Endothelial cell of umbilical vein (primary cell): ENCODE measurements around the gene WWC1. TPM values are rescaled to one million over a fixed set of nuclear protein-coding genes. Genes with fewer than 3 reads are reported as not detected.

Experiments used
- BruUV-seq: library from RNA; stranded (reverse); fragments of 400-500 nt; replicated peaks from 2 replicates; lab custom pipeline; 2021; lab: Mats Ljungman, UMichigan
- CTCF ChIA-PET: fragments of 300-600, 350-600 bp; sonication (Branson Sonifier 250); formaldehyde crosslinking; loops from one replicate; lab custom pipeline; 2021; ENCODE audit warnings: antibody characterized with exemption, inconsistent platforms; lab: Charles Lee
- POLR2A ChIA-PET: fragments of 300-600, 350-600 bp; sonication (Branson Sonifier 250); formaldehyde crosslinking; loops from one replicate; lab custom pipeline; 2021; ENCODE audit warnings: antibody characterized with exemption, inconsistent platforms; lab: Charles Lee
- DNase-seq: peaks from one replicate; pipeline ENCODE4 v3.0.0-alpha.2; 2011; ENCODE audit warnings: low read depth, low spot score
- FAIRE-seq: peaks from 2 replicates; lab custom pipeline; 2011; peaks lifted over from hg19 to GRCh38; lab: Jason Lieb, UNC
- H2AFZ ChIP-seq: 2 replicates; pipeline ENCODE4 v1.6.0; 2012; ENCODE audit warnings: low read depth, low read length, control low read depth, inconsistent platforms
- H3K27ac ChIP-seq: 2 replicates; pipeline ENCODE4 v1.5.1; 2011; ENCODE audit warnings: low read depth, mild to moderate bottlenecking, control low read depth, low read length, moderate library complexity; ENCODE audit not compliant: insufficient read depth
- H3K27me3 ChIP-seq, 2 experiments: 2 replicates each; pipeline versions ENCODE4 v1.6.0 to v1.6.1; 2011; ENCODE audit warnings: low read length in 2 of 2, mixed read lengths in 1 of 2; ENCODE audit not compliant: control insufficient read depth in 2 of 2, insufficient read depth in 2 of 2
- H3K36me3 ChIP-seq, 2 experiments: 2 replicates in 1 of 2; 3 replicates in 1 of 2; pipeline ENCODE4 v1.5.1; 2011; ENCODE audit warnings: low read length in 2 of 2, mild to moderate bottlenecking in 1 of 2, moderate library complexity in 1 of 2; ENCODE audit not compliant: control insufficient read depth in 2 of 2, insufficient read depth in 2 of 2; ENCODE audit errors: extremely low read depth in 1 of 2
- H3K4me1 ChIP-seq: 3 replicates; pipeline ENCODE4 v1.5.1; 2011; ENCODE audit warnings: mild to moderate bottlenecking, low read length; ENCODE audit not compliant: control insufficient read depth, insufficient read depth; ENCODE audit errors: extremely low read depth
- H3K4me2 ChIP-seq: 2 replicates; pipeline ENCODE4 v1.6.1; 2011; ENCODE audit warnings: low read length, control low read depth, mixed read lengths; ENCODE audit not compliant: insufficient read depth
- H3K4me3 ChIP-seq, 3 experiments: fragments of 200-600 bp in 1 of 3; sonication (generic), shearing (Covaris generic) in 1 of 3; replicated peaks in 1 of 3; 2 replicates each; pipeline ENCODE4 v1.5.1; 2011 to 2016; ENCODE audit warnings: control low read depth in 3 of 3, low read length in 3 of 3, mild to moderate bottlenecking in 2 of 3, inconsistent platforms in 1 of 3, low read depth in 1 of 3, moderate library complexity in 1 of 3; ENCODE audit not compliant: insufficient read depth in 1 of 3
- H3K79me2 ChIP-seq: 2 replicates; pipeline ENCODE4 v1.6.0; 2012; ENCODE audit warnings: low read length, inconsistent platforms; ENCODE audit not compliant: control insufficient read depth, insufficient read depth
- H3K9ac ChIP-seq: replicated peaks from 2 replicates; pipeline ENCODE3; 2011; ENCODE audit warnings: low read length, control low read depth; ENCODE audit not compliant: insufficient read depth; ENCODE audit errors: extremely low read depth
- H3K9me1 ChIP-seq: replicated peaks from 3 replicates; pipeline ENCODE4 v1.6.0; 2011; ENCODE audit warnings: mild to moderate bottlenecking, low read length; ENCODE audit not compliant: control insufficient read depth, insufficient read depth; ENCODE audit errors: extremely low read depth
- H3K9me3 ChIP-seq: replicated peaks from 2 replicates; pipeline ENCODE4 v1.5.1; 2012; ENCODE audit warnings: low read length, inconsistent platforms; ENCODE audit not compliant: control insufficient read depth, insufficient read depth
- H4K20me1 ChIP-seq: replicated peaks from 2 replicates; pipeline ENCODE3; 2011; ENCODE audit warnings: mild to moderate bottlenecking, low read length; ENCODE audit not compliant: control insufficient read depth, insufficient read depth; ENCODE audit errors: extremely low read depth
- EZH2 ChIP-seq: IDR thresholded peaks from 2 replicates; pipeline ENCODE4 v1.6.1; 2012; ENCODE audit warnings: borderline replicate concordance, low read depth, mild to moderate bottlenecking, moderate library complexity, low read length, inconsistent platforms; ENCODE audit not compliant: severe bottlenecking
- FOS ChIP-seq: IDR thresholded peaks from 2 replicates; pipeline ENCODE4 v1.6.1; 2011; ENCODE audit warnings: mild to moderate bottlenecking, low read length, moderate library complexity, borderline replicate concordance; ENCODE audit not compliant: insufficient read depth
- GATA2 ChIP-seq: IDR thresholded peaks from 2 replicates; pipeline ENCODE4 v1.7.0; 2011; ENCODE audit warnings: low read depth, mild to moderate bottlenecking, moderate library complexity, mixed read lengths, low read length; ENCODE audit not compliant: insufficient read length, insufficient read depth
- JUN ChIP-seq: IDR thresholded peaks from 2 replicates; pipeline ENCODE4 v1.6.1; 2011; ENCODE audit warnings: borderline replicate concordance, low read depth; ENCODE audit not compliant: insufficient read length, insufficient read depth
- MYC ChIP-seq: IDR thresholded peaks from one replicate; pipeline ENCODE4 v1.6.1; 2011; ENCODE audit warnings: mild to moderate bottlenecking, low read depth, low read length
- POLR2A ChIP-seq: IDR thresholded peaks from 2 replicates; pipeline ENCODE4 v1.6.1; 2012; ENCODE audit warnings: low read depth, mild to moderate bottlenecking, control low read depth, low read length
- POLR2AphosphoS5 ChIP-seq: IDR thresholded peaks from 2 replicates; pipeline ENCODE4 v1.6.1; 2012; ENCODE audit warnings: low read depth, mild to moderate bottlenecking, control low read depth, low read length, moderate library complexity; ENCODE audit not compliant: insufficient read depth
- dilution Hi-C: fragments of 300-500 bp; cut with MboI; formaldehyde crosslinking; loops from one replicate; pipeline ENCODE4 v1.15.0; 2019; ENCODE audit warnings: low sequenced_read_pairs; ENCODE audit not compliant: extremely low pct_ligation_motif_present
- intact Hi-C: fragments of 100-400 bp; cut with micrococcal nuclease; formaldehyde crosslinking; loops from one replicate; pipeline ENCODE4 v1.10.0; 2022
- polyA plus RNA-seq, 4 experiments: library from polyadenylated mRNA; depleted of rRNA in 3 of 4; stranded (reverse) in 3 of 4; unstranded in 1 of 4; fragments of >200 nt; gene quantifications; 2 replicates each; pipeline versions ENCODE4 v1.2.1 to v1.2.3, GENCODE V29; 2011 to 2012; ENCODE audit warnings: missing spikeins in 1 of 4
- total RNA-seq: library from RNA; stranded (reverse); gene quantifications from 2 replicates; pipeline ENCODE4 v1.2.3, GENCODE V29; 2021
- TF ChIP-seq, protein P1 (sequence below): IDR thresholded peaks from 2 replicates; pipeline ENCODE4 v1.6.1; 2011; ENCODE audit not compliant: insufficient read depth, insufficient read length
- TF ChIP-seq, protein P2 (sequence below), 2 donors: IDR thresholded peaks; 1 replicate in 1 of 2; 2 replicates in 1 of 2; pipeline ENCODE4 v1.5.1; 2011; ENCODE audit warnings: low read length in 2 of 2, mild to moderate bottlenecking in 2 of 2, moderate library complexity in 2 of 2, control low read depth in 1 of 2, inconsistent platforms in 1 of 2, low read depth in 1 of 2; ENCODE audit not compliant: insufficient read depth in 1 of 2; ENCODE audit errors: extremely low read depth in 1 of 2

Gene WWC1
- total and polyA plus RNA-seq, 2 donors (not counting 3 experiments of a cell fraction or from before 2014, with no cell fraction given) = 0.03 to 0.91 TPM

DNA sequence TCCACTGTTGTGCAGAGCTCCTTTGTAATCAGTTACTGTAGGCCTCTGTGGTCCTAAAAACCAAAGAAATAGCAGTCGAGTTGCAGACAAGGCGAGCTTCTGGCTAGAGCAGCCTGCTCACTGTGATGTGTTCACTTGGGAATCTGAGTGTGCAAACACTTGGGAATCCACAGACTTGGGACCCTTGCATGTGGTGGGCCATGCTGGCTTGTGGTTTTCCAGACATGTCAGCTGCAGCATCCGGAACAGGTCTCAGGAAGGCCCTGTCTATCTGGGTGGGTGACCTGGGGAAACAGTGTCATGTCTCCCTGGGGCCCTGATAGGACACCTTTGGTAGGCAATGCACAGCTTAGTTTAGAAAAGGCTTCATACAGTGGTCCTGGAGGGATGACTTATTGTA is 66.4 kb downstream of the WWC1 start:
- no peaks in the 10 kb centered on the region for H3K79me2 ChIP-seq
- H3K4me2 ChIP-seq = no peak overlapping the region
- H3K27ac ChIP-seq = no peak overlapping the region
- no peak overlapping the region for H3K9ac ChIP-seq
- no peaks in the 10 kb centered on the region for H3K9me3 ChIP-seq
- TF ChIP-seq JUN = no peak
- TF ChIP-seq, protein P1, sequence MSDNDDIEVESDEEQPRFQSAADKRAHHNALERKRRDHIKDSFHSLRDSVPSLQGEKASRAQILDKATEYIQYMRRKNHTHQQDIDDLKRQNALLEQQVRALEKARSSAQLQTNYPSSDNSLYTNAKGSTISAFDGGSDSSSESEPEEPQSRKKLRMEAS = no peak
- no peak for TF ChIP-seq POLR2AphosphoS5
- TF ChIP-seq, protein P2, sequence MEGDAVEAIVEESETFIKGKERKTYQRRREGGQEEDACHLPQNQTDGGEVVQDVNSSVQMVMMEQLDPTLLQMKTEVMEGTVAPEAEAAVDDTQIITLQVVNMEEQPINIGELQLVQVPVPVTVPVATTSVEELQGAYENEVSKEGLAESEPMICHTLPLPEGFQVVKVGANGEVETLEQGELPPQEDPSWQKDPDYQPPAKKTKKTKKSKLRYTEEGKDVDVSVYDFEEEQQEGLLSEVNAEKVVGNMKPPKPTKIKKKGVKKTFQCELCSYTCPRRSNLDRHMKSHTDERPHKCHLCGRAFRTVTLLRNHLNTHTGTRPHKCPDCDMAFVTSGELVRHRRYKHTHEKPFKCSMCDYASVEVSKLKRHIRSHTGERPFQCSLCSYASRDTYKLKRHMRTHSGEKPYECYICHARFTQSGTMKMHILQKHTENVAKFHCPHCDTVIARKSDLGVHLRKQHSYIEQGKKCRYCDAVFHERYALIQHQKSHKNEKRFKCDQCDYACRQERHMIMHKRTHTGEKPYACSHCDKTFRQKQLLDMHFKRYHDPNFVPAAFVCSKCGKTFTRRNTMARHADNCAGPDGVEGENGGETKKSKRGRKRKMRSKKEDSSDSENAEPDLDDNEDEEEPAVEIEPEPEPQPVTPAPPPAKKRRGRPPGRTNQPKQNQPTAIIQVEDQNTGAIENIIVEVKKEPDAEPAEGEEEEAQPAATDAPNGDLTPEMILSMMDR (IDR thresholded peaks at IDR 0.05; ENCODE audit: extremely low read depth in 1 of 2, insufficient read depth in 1 of 2, low read depth in 1 of 2, low read length in 2 of 2) = no peak
- TF ChIP-seq FOS = no peak
- TF ChIP-seq POLR2A = no peak
- TF ChIP-seq GATA2 = no peak
- no peak for TF ChIP-seq EZH2
- TF ChIP-seq MYC = no peak
- H2AFZ ChIP-seq = no peak overlapping the region
- no peaks in the 10 kb centered on the region for H3K4me1 ChIP-seq
- H3K27me3 ChIP-seq = no peaks in the 10 kb centered on the region
- H3K9me1 ChIP-seq = no peaks in the 10 kb centered on the region
- BruUV-seq = no TSS peak
- POLR2A ChIA-PET = interaction anchor here (0.6 kb wide), 1 partner anchor 58 kb away, joined by 3 read pairs; no protein-coding TSS in a partner anchor
- H4K20me1 ChIP-seq = no peaks in the 10 kb centered on the region
- dilution Hi-C loops (no loop called here), intact Hi-C loops (no loop called here)
- CTCF ChIA-PET = no interaction called here
- FAIRE-seq (no peak), DNase-seq (no peak)
- H3K4me3 ChIP-seq = no peak overlapping the region
- no peaks in the 10 kb centered on the region for H3K36me3 ChIP-seq
